GM19193 (cell line): ENCODE measurements around the gene SPATA7.

Experiments
- POLR2A ChIP-seq: IDR thresholded peaks from 4 replicates; pipeline ENCODE4 v1.6.1; 2011; ENCODE audit not compliant: insufficient read depth, insufficient read length; ENCODE audit errors: extremely low read depth

SPATA7 gene

GRCh38 chr14:88452231-88452630 lies 66.8 kb downstream of the SPATA7 start:
- no peak for TF ChIP-seq POLR2A

- no peak for TF ChIP-seq POLR2A
Measured at GRCh38 chr14:88454886-88455285, 69.4 kb downstream of the SPATA7 start.

GRCh38 chr14:88463318-88463717 lies 77.9 kb downstream of the SPATA7 start:
- no peak for TF ChIP-seq POLR2A

- no peak for TF ChIP-seq POLR2A
Measured at GRCh38 chr14:88468406-88468805, 82.9 kb downstream of the SPATA7 start.

GRCh38 chr14:88470542-88471440 lies 85.3 kb downstream of the SPATA7 start:
- TF ChIP-seq POLR2A = no peak

GRCh38 chr14:88473791-88474190 lies 88.3 kb downstream of the SPATA7 start:
- TF ChIP-seq POLR2A = no peak

- no peak for TF ChIP-seq POLR2A
Measured at GRCh38 chr14:88476214-88476774, 90.8 kb downstream of the SPATA7 start.

- no peak for TF ChIP-seq POLR2A
Measured at GRCh38 chr14:88476825-88477224, 91.4 kb downstream of the SPATA7 start.

GRCh38 chr14:88477513-88478250 lies 92.2 kb downstream of the SPATA7 start:
- no peak for TF ChIP-seq POLR2A

GRCh38 chr14:88478931-88479330 lies 93.5 kb downstream of the SPATA7 start:
- no peak for TF ChIP-seq POLR2A

GRCh38 chr14:88479574-88479987 lies 94.1 kb downstream of the SPATA7 start:
- no peak for TF ChIP-seq POLR2A

- no peak for TF ChIP-seq POLR2A
Measured at GRCh38 chr14:88481059-88481458, 95.6 kb downstream of the SPATA7 start.

- no peak for TF ChIP-seq POLR2A
Measured at GRCh38 chr14:88481794-88482193, 96.3 kb downstream of the SPATA7 start.

- no peak for TF ChIP-seq POLR2A
Measured at GRCh38 chr14:88482524-88482923, 97.1 kb downstream of the SPATA7 start.
